ENCODE data around the gene WLS. TPM values are rescaled to one million over a fixed set of nuclear protein-coding genes. Genes with fewer than 3 reads are reported as not detected.
"Not testable (repeated sequence)": the region's sequence is repeated elsewhere in the genome, so short reads cannot be mapped to it uniquely, and the experiment has no call there.

Gene WLS
- total and polyA plus RNA-seq, 9 donors = 42.2 to 303 (median 120) TPM

DNA sequence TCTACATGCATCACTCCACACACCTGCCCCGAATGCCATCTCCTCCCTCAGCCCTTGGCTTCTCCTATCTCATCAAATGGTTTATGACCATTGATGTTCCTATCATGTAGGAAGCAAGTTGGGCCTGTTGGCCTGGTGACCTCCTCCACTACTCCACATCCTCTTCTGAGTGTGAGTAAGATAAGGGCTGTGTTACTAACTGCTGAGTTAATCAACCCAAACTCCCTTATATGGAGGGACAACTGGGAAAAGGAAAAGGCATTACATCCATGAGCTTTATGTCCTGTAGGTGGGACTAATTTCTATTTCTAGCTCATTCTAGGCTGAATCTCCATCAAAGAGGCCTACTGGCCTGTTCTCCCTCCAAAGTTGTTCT lies 57.6 kb downstream of the WLS start:
- Histone ChIP-seq H3K27ac (peak overlapping the region; percentile 55 to 56), H3K4me1 (ENCODE audit: insufficient read depth) (peaks cover 21% of the 10 kb centered on the region)

DNA sequence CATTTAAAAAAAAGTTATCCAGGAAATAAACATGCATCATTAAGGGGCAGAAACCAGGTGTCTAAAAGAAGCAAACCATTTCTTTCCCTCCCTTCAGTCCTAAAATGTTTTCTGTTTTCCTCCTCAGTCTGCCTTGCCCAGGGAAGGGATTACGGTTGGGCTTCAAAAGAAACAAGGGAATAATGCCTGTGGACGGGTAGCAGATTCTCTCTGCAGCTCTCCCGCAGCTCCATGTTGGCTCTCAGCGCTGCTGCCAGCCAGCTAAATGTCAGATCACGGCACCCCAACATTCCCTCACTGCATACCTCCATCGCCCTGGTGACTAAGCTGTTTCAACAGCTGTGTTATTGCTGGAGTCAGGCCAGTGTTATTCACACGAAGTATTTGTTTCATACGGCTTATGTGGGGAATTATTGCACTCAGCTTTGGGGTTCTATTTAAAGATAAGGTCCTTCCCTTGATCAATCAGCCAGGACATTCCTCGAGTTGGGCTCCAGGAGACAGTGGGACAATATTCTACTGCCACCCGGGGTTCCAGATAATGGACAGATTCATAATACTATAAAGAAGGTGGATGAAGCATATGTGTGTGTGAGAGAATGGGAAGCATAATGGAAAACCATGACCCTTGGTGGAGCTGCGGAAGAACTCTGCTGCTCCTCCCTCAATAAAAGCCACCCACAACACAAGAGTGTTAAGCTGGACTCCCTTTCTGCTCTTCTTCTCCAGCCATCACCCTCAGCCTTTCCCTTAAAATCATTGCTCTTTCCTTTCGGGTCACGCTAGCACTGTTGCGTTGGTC lies 58.2 kb downstream of the WLS start:
- intact Hi-C loops (cut with DNase I) = loop anchor here in 2 of 4 donors (2.0 to 10.0 kb wide), 2 partner anchors 51 to 57 kb away; no protein-coding TSS in a partner anchor
- peak; percentile 61 to 80 (median 69) for DNase-seq
- TF ChIP-seq POLR2A (IDR thresholded peaks at IDR 0.05) = no peak
- TF ChIP-seq, protein P1, sequence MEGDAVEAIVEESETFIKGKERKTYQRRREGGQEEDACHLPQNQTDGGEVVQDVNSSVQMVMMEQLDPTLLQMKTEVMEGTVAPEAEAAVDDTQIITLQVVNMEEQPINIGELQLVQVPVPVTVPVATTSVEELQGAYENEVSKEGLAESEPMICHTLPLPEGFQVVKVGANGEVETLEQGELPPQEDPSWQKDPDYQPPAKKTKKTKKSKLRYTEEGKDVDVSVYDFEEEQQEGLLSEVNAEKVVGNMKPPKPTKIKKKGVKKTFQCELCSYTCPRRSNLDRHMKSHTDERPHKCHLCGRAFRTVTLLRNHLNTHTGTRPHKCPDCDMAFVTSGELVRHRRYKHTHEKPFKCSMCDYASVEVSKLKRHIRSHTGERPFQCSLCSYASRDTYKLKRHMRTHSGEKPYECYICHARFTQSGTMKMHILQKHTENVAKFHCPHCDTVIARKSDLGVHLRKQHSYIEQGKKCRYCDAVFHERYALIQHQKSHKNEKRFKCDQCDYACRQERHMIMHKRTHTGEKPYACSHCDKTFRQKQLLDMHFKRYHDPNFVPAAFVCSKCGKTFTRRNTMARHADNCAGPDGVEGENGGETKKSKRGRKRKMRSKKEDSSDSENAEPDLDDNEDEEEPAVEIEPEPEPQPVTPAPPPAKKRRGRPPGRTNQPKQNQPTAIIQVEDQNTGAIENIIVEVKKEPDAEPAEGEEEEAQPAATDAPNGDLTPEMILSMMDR (IDR thresholded peaks at IDR 0.05) = no peak
- TF ChIP-seq EP300 (IDR thresholded peaks at IDR 0.05) = no peak
- Histone ChIP-seq H3K4me3 (no peak overlapping the region), H3K36me3 (no peaks in the 10 kb centered on the region), H3K9me3 (no peaks in the 10 kb centered on the region), H3K4me1 (ENCODE audit: insufficient read depth) (peaks cover 21% of the 10 kb centered on the region), H3K27ac (peak overlapping the region in 1 of 2 donors; percentile 56), H3K27me3 (no peaks in the 10 kb centered on the region)
- 22 to 25% (median 22%) methylated on average over 14 of the region's 14 CpGs for WGBS, 3 donors

More for the DNA sequence above, 57.6 kb downstream of the WLS start:
- H3K27me3 ChIP-seq = no peaks in the 10 kb centered on the region
- H3K9me3 ChIP-seq = no peaks in the 10 kb centered on the region
- 59 to 89% (median 72%) methylated on average over 1 of the region's 1 CpG for WGBS, 3 donors
- intact Hi-C loops (cut with DNase I) = loop anchor here in 1 of 4 donors (10.0 kb wide), 1 partner anchor 50 kb away; no protein-coding TSS in a partner anchor
- H3K36me3 ChIP-seq = no peaks in the 10 kb centered on the region
- H3K4me3 ChIP-seq = no peak overlapping the region
- TF ChIP-seq EP300 (IDR thresholded peaks at IDR 0.05) (no peak), POLR2A (IDR thresholded peaks at IDR 0.05) (no peak)
- TF ChIP-seq, protein P1 (IDR thresholded peaks at IDR 0.05) = no peak
- peak in 1 of 5 donors; percentile 18 for DNase-seq

DNA sequence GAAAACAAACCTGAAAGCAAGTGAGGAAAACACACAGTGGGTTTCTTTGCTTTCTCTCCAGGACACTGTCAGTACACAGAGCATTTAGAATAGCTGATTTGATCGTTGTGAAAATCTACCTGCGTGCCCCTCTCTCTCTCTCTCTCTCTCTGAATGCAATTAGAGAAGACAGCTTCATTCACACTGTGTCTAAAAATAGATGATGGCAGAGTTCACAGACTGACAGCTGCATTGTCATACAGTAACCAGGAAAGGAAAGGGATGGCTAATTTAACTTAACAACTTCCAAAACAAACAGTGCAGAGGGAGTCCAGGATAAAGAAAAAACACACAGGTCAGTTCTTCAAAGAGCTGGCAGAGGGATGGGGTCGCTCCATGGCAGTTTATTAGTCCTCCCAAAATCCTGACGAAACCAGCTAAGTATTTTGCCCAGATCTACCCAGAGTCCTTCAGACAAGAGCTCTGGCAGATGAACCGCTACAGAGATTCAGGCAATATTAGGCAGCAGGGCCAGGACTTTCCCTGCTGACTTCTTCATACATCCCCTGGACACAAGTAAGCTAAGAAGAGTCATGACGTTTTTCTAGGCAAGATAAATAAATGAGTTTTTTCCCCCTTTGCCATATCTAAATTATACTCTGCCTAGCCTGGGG lies 58.9 kb downstream of the WLS start:
- peaks cover 22% of the 10 kb centered on the region for H3K4me1 ChIP-seq (ENCODE audit: insufficient read depth)
- TF ChIP-seq POLR2A (IDR thresholded peaks at IDR 0.05) (no peak), EP300 (IDR thresholded peaks at IDR 0.05) (no peak)
- TF ChIP-seq, protein P1 (IDR thresholded peaks at IDR 0.05) = no peak
- DNase-seq = peak in 1 of 5 donors; percentile 23
- no peaks in the 10 kb centered on the region for H3K36me3 ChIP-seq
- H3K27ac ChIP-seq = peak overlapping the region in 1 of 2 donors; percentile 56
- intact Hi-C loops (cut with DNase I) = loop anchor here in 2 of 4 donors (2.0 to 10.0 kb wide), 2 partner anchors 51 to 57 kb away; no protein-coding TSS in a partner anchor
- 10 to 24% (median 12%) methylated on average over 6 of the region's 6 CpGs for WGBS, 3 donors
- no peaks in the 10 kb centered on the region for H3K9me3 ChIP-seq
- no peak overlapping the region for H3K4me3 ChIP-seq
- H3K27me3 ChIP-seq = no peaks in the 10 kb centered on the region

DNA sequence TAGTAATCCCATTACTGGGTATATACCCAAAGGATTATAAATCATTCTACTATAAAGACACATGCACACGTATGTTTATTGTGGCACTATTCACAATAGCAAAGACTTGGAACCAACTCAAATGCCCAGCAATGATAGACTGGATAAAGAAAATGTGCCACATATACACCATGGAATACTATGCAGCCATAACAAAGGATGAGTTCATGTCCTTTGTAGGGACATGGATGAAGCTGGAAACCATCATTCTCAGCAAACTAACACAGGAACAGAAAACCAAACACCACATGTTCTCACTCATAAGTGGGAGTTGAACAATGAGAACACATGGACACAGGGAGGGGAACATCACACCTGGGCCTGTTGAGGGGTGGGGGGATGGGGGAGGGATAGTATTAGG lies 60.5 kb downstream of the WLS start:
- H3K9me3 ChIP-seq, H3K27me3 ChIP-seq, H3K36me3 ChIP-seq, H3K4me3 ChIP-seq, H3K27ac ChIP-seq, DNase-seq: not testable (repeated sequence)
- peaks cover 18% of the 10 kb centered on the region for H3K4me1 ChIP-seq (ENCODE audit: insufficient read depth)
- WGBS, 3 donors = 94 to 97% (median 95%) methylated on average over 1 of the region's 1 CpG
- intact Hi-C loops (cut with DNase I) = loop anchor here in 2 of 4 donors (2.0 to 10.0 kb wide), 2 partner anchors 53 to 59 kb away; no protein-coding TSS in a partner anchor

Data from ovary (tissue), 9 donors.